SU-DHL-6 (cell line): Measurements from ENCODE around the gene ANAPC10.

Experiments
- H2AFZ ChIP-seq: fragments of 200-600 bp; sonication (generic); 2 replicates; pipeline ENCODE4 v1.6.1; 2014; ENCODE audit warnings: low read depth, mild to moderate bottlenecking, moderate library complexity, mixed read lengths, antibody characterized with exemption, low read length; ENCODE audit not compliant: severe bottlenecking
- H3F3A ChIP-seq: fragments of 200-600 bp; shearing (Covaris generic); 2 replicates; pipeline ENCODE4 v1.6.0; 2016; ENCODE audit warnings: antibody characterized with exemption, mild to moderate bottlenecking; ENCODE audit not compliant: insufficient read depth
- H3K27ac ChIP-seq: fragments of 200-600 bp; sonication (generic); 2 replicates; pipeline ENCODE4 v1.5.1; 2016; ENCODE audit warnings: low read depth, mild to moderate bottlenecking, low read length, moderate library complexity, mixed read lengths
- H3K27me3 ChIP-seq: fragments of 200-600 bp; sonication (generic), shearing (Covaris generic); 2 replicates; pipeline ENCODE4 v1.6.0; 2014; ENCODE audit warnings: mild to moderate bottlenecking, low read length
- H3K36me3 ChIP-seq: fragments of 200-600 bp; sonication (generic); 2 replicates; pipeline ENCODE4 v1.6.1; 2014; ENCODE audit warnings: mild to moderate bottlenecking, low read length, mixed read lengths
- H3K4me2 ChIP-seq: fragments of 300-600, 200-600 bp; shearing (Covaris generic), sonication (generic); 2 replicates; pipeline ENCODE4 v1.6.0; 2014; ENCODE audit warnings: low read length, low read depth, mild to moderate bottlenecking; ENCODE audit not compliant: poor library complexity, severe bottlenecking
- H3K4me3 ChIP-seq: fragments of 200-600 bp; sonication (generic); 2 replicates; pipeline ENCODE4 v1.5.1; 2014; ENCODE audit warnings: antibody characterized with exemption, low read length, mild to moderate bottlenecking, mixed read lengths; ENCODE audit not compliant: insufficient read depth, poor library complexity, severe bottlenecking
- H3K79me2 ChIP-seq: fragments of 200-600 bp; sonication (generic); 2 replicates; pipeline ENCODE4 v1.6.1; 2014; ENCODE audit warnings: mild to moderate bottlenecking, low read length, moderate library complexity; ENCODE audit not compliant: insufficient read depth
- H3K9ac ChIP-seq: fragments of 200-600 bp; sonication (generic); 2 replicates; pipeline ENCODE4 v1.7.0; 2014; ENCODE audit warnings: mild to moderate bottlenecking, low read length
- H3K9me2 ChIP-seq: fragments of 200-600 bp; sonication (generic); replicated peaks from 2 replicates; pipeline ENCODE4 v1.6.1; 2014; ENCODE audit warnings: low read length; ENCODE audit not compliant: insufficient read depth
- H3K9me3 ChIP-seq: fragments of 200-600 bp; sonication (generic); 2 replicates; pipeline ENCODE4 v1.6.1; 2014; ENCODE audit warnings: low read length, mixed read lengths; ENCODE audit not compliant: insufficient read depth
- H4K20me1 ChIP-seq: fragments of 200-600 bp; sonication (generic); 2 replicates; pipeline ENCODE4 v1.6.1; 2014; ENCODE audit warnings: low read depth, mild to moderate bottlenecking, antibody characterized with exemption, low read length, moderate library complexity, mixed read lengths
- EZH2phosphoT487 ChIP-seq: fragments of 200-600 bp; sonication (generic), shearing (Covaris generic); conservative IDR thresholded peaks from 2 replicates; pipeline ENCODE4 v1.6.1; 2018; ENCODE audit warnings: mild to moderate bottlenecking, antibody characterized with exemption, low read length, moderate library complexity, mixed read lengths
- TF ChIP-seq, protein P1 (sequence below): fragments of 200-600 bp; sonication (generic); IDR thresholded peaks from one replicate; pipeline ENCODE4 v1.5.1; 2017; ENCODE audit warnings: antibody characterized with exemption, mild to moderate bottlenecking, low read length, moderate library complexity; ENCODE audit not compliant: insufficient read depth, poor library complexity, severe bottlenecking

ANAPC10 gene

DNA sequence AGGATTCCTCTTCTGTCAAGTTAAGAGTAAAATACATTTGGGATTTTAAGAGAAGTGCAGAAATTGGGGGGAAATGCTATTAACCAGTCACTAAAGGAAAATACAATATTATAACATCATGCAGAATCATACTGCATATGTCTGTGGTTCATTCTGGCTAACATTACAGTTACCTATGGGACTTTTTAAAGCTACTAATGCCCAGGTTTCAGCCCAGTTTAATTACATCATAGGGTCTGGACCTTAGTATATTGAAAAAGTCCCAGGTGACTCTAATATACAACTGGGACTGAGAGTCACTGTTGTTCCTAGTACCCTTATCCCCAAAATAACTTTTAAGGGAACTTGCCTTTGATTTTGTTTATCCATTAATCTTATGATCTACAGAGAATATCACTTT lies 10.1 kb upstream of the ANAPC10 start:
- Histone ChIP-seq H3K79me2 (peaks cover 33% of the 10 kb centered on the region), H3K36me3 (peaks cover 87% of the 10 kb centered on the region), H3K9me2 (no peaks in the 10 kb centered on the region), H3K9me3 (no peaks in the 10 kb centered on the region), H3K4me2 (no peak overlapping the region), H2AFZ (no peak overlapping the region), H4K20me1 (peaks cover 13% of the 10 kb centered on the region; the same call in 1 of the 2 replicates), H3K9ac (no peak overlapping the region), H3K4me3 (no peak overlapping the region), H3F3A (peaks cover 10% of the 10 kb centered on the region; the same call in 1 of the 2 replicates), H3K27ac (no peak overlapping the region), H3K27me3 (no peaks in the 10 kb centered on the region)
- TF ChIP-seq, protein P1, sequence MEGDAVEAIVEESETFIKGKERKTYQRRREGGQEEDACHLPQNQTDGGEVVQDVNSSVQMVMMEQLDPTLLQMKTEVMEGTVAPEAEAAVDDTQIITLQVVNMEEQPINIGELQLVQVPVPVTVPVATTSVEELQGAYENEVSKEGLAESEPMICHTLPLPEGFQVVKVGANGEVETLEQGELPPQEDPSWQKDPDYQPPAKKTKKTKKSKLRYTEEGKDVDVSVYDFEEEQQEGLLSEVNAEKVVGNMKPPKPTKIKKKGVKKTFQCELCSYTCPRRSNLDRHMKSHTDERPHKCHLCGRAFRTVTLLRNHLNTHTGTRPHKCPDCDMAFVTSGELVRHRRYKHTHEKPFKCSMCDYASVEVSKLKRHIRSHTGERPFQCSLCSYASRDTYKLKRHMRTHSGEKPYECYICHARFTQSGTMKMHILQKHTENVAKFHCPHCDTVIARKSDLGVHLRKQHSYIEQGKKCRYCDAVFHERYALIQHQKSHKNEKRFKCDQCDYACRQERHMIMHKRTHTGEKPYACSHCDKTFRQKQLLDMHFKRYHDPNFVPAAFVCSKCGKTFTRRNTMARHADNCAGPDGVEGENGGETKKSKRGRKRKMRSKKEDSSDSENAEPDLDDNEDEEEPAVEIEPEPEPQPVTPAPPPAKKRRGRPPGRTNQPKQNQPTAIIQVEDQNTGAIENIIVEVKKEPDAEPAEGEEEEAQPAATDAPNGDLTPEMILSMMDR = no peak
- TF ChIP-seq EZH2phosphoT487 = no peak

DNA sequence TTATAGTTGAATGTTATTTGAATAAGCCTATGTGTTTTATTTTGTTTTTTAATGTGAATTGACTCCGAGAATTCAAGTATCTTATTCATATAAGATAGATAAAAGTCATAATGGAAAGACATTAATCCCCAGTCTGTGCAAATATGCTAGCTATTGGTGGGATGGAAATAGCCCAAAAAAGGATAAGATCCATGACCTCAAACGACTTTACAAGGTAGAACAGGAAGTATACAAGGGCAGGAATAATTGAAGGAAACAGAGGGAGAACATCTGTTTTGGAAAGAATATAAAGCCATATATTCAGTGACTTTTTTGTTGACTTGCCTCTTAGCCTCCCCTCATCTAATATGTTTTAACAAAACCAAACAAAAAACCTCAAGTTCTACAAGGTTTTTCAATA lies 9.1 kb upstream of the ANAPC10 start:
- H3K36me3 ChIP-seq = peaks cover 77% of the 10 kb centered on the region
- H3K9me2 ChIP-seq = no peaks in the 10 kb centered on the region
- H4K20me1 ChIP-seq = peaks cover 16% of the 10 kb centered on the region; the same call in 1 of the 2 replicates
- no peak overlapping the region for H2AFZ ChIP-seq
- no peak for TF ChIP-seq EZH2phosphoT487
- TF ChIP-seq, protein P1 = no peak
- H3K27me3 ChIP-seq = no peaks in the 10 kb centered on the region
- H3K27ac ChIP-seq = no peak overlapping the region
- no peak overlapping the region for H3K4me2 ChIP-seq
- H3K9ac ChIP-seq = no peak overlapping the region
- peaks cover 43% of the 10 kb centered on the region for H3K79me2 ChIP-seq
- no peak overlapping the region for H3K4me3 ChIP-seq
- H3K9me3 ChIP-seq = no peaks in the 10 kb centered on the region
- peaks cover 10% of the 10 kb centered on the region; the same call in 1 of the 2 replicates for H3F3A ChIP-seq

DNA sequence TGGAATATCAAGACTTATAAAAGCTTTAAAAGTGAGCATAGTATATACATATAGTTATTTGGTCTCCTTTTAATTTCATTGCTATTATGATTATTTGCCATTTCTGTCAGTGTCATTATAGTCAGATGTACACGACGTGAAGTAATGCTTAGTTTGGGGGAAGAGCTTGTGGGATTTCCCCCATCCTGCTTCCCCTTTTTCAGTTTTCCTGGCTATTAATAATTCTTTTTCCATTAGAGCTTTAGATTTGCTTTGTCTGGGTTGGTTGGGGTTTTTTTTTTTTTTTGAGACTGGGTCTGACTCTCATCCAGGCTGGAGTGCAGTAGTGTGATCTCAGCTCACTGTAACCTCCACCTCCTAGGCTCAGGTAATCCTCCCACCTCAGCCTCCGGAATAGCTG lies 5.5 kb upstream of the ANAPC10 start:
- no peak overlapping the region for H3K27ac ChIP-seq
- peaks cover 10% of the 10 kb centered on the region; the same call in 1 of the 2 replicates for H3F3A ChIP-seq
- H4K20me1 ChIP-seq = peaks cover 39% of the 10 kb centered on the region; the same call in 1 of the 2 replicates
- peaks cover 74% of the 10 kb centered on the region for H3K79me2 ChIP-seq
- no peak overlapping the region for H2AFZ ChIP-seq
- TF ChIP-seq, protein P1 = no peak
- no peak for TF ChIP-seq EZH2phosphoT487
- no peaks in the 10 kb centered on the region for H3K9me2 ChIP-seq
- H3K4me2 ChIP-seq = peak overlapping the region; percentile 97
- H3K4me3 ChIP-seq = no peak overlapping the region
- H3K36me3 ChIP-seq = peaks cover 51% of the 10 kb centered on the region
- no peaks in the 10 kb centered on the region for H3K9me3 ChIP-seq
- no peak overlapping the region for H3K9ac ChIP-seq
- H3K27me3 ChIP-seq = no peaks in the 10 kb centered on the region
